ENCODE data around the gene MISP3. TPM values are rescaled to one million over a fixed set of nuclear protein-coding genes. Genes with fewer than 3 reads are reported as not detected.
"Not testable (repeated sequence)": the region's sequence is repeated elsewhere in the genome, so short reads cannot be mapped to it uniquely, and the experiment has no call there.

MISP3 gene
- total RNA-seq (under 1 TPM; 0.44 to 0.99 TPM), polyA plus RNA-seq (1 to 10 TPM in 1 of 3 donors, under 1 TPM in 2; 0.36 to 1.4 (median 0.59) TPM), total RNA-seq (0 to 0.96 (median 0.13) reads per million in 6 experiments)

DNA sequence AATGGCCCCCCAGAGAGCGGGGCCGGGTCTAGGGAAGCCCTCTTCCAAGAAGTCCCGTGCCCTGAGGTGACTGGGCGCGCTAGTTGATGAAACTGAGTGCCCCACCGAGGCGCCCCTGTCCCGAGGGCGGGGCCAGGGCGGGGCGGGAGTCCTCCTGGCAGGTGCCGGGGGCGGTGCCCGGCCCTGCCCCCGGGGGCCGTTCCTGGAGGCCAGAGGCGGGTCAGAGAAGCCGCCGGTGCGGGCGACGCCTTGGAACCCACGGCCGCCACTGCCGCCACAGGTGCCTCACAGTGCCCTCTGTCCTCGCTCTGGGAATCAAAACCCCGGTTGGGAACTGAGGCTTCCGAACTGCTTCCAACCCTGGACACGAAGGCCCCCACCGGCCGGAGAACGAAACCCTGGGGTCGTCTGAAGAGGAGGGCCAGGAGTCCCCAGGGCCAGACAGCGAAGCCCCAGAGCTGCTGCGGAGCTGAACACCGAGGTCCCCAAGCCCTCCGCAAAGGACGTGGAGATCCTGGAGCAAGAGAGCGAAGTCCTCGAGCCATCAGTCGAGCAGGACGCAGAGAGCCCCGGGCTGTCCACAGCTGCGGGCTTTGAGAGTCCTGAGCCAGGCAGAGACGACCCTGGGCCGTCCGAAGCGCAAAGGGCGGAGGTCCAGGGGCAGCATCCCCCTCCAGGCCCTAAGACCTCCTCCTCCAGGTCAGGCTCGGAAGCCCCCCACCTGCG is at the start of gene MISP3:
Gene MISP3 (plus strand): TSS at position 252 of the 726 bp plus-strand sequence. CDS start 524 bp downstream, outside the sequence.
- ATAC-seq (peak in 1 of 2 donors; percentile 1), DNase-seq (peak in 4 of 10 donors; percentile 13 to 26 (median 18))
- Mint-ChIP-seq H3K4me1 (peaks cover 7 to 21% (median 17%) of the 10 kb centered on the region in 4 donors), H3K27ac (peak within 1 kb of the TSS in 7 of 10 donors; percentile 57 to 97 (median 87)), H3K4me3 (peak within 1 kb of the TSS; percentile 84 to 97 (median 92)), H3K36me3 (no peaks in the 10 kb centered on the region), H3K27me3 (no peaks in the 10 kb centered on the region), H3K9me3 (no peaks in the 10 kb centered on the region)
- POLR2A ChIA-PET, result interaction anchor here (0.5 to 1.6 kb wide), 13 partner anchors 15 to 348 kb away, joined by 3 to 10 read pairs (median 4); partner anchors contain the start of genes ASF1B, DCAF15, IL27RA and ZSWIM4

DNA sequence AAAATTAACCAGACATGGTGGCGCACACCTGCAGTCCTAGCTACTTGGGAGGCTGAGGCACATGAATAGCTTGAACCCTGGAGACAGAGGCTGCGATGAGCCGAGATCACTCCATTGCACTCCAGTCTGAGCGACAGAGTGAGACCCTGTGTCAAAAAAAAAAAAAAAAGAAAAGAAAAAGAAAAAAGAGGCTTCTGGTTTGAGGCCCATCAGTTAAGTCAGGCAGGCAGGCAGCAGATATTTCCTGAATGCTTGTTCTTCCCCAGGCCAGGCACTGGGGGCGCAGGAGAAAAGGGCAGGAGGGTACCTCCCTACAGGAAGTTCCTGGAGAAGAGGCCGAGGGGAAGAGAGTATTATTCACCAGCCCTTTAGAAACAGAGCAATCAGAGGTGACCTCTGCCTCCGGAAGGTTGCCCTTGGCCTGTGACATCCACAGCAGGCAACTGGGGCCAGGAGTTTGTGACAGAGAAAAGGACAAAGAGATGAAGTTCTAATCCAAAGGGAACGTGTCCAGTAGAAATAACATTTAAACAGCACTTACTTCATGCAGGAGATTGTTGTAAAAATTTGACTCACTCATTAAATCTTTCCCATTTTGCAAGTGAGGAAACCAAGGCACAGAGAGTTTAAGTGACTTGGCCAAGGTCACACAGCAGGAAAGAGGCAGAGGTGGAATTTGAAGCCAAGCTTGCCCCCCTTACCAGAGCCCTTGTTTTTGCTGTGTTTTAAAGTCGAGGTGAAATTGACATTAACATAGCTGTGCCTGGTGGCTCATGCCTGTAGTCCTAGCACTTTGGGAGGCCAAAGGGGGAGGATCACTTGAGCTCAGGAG is 49.0 kb upstream of the MISP3 start:
- peak overlapping the region in 4 of 10 donors; percentile 15 to 67 (median 52) for H3K27ac Mint-ChIP-seq
- H3K4me1 Mint-ChIP-seq, result peaks cover 4 to 28% (median 11%) of the 10 kb centered on the region in 4 donors
- H3K27me3 Mint-ChIP-seq, result no peaks in the 10 kb centered on the region
- peak overlapping the region in 1 of 10 donors; percentile 58 for H3K4me3 Mint-ChIP-seq
- POLR2A ChIA-PET, result interaction anchor here (0.6 kb wide), 1 partner anchor 144 kb away, joined by 4 read pairs; no protein-coding TSS in a partner anchor
- no peak for DNase-seq
- no peak for ATAC-seq
- H3K36me3 Mint-ChIP-seq, result no peaks in the 10 kb centered on the region
- no peaks in the 10 kb centered on the region for H3K9me3 Mint-ChIP-seq

DNA sequence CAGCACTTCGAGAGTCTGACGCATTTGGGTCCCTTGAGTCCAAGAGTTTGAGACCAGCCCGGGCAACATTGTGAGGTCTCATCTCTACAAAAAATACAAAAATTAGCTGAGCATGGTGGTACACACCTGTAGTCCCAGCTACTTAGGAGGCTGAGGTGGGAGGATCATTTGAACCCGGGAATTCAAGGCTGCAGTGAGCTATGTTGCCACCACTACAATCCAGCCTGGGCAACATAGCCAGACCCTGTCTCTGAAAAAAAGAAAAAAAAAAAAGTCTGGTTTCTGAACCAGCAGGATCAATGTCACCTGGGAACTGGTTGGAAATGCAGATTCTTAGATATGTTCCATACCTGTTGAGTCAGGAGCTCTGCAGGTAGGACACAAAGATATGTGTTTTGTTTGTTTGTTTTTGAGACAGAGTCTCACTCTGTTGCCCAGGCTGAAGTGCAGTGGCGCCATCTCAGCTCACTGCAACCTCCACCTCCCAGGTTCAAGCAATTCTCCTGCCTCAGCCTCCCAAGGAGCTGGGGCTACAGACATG is 45.9 kb upstream of the MISP3 start:
- H3K27ac Mint-ChIP-seq, result not testable (repeated sequence)

GRCh38 chr19:14027856-14028450 is 44.6 kb upstream of the MISP3 start, which contains the start of gene RLN3:
TSS of gene RLN3 (plus strand) at chr19:14028148. CDS start at chr19:14028205, 57 bp downstream.
- H3K27ac Mint-ChIP-seq, result peak within 1 kb of the TSS; percentile 24 to 90 (median 74)

More for the DNA sequence above, 45.9 kb upstream of the MISP3 start:
- POLR2A ChIA-PET, result interaction anchor here (0.5 to 7.5 kb wide), 3 partner anchors 21 to 54 kb away, joined by 3 to 143 read pairs (median 5); partner anchors contain the start of gene RFX1
- not testable (repeated sequence) for H3K36me3 Mint-ChIP-seq, H3K4me3 Mint-ChIP-seq, DNase-seq, ATAC-seq, H3K27me3 Mint-ChIP-seq, H3K9me3 Mint-ChIP-seq
- H3K4me1 Mint-ChIP-seq, result peaks cover 12 to 47% (median 26%) of the 10 kb centered on the region in 4 donors

GRCh38 chr19:14028901-14029300 is 43.7 kb upstream of the MISP3 start:
- H3K4me3 Mint-ChIP-seq, result peak overlapping the region in 2 of 10 donors; percentile 23 to 35
- no peaks in the 10 kb centered on the region for H3K27me3 Mint-ChIP-seq
- no peak for DNase-seq
- peaks cover 0 to 7% (median under 1%) of the 10 kb centered on the region in 3 donors for H3K36me3 Mint-ChIP-seq
- ATAC-seq, result no peak
- H3K9me3 Mint-ChIP-seq, result no peaks in the 10 kb centered on the region
- H3K4me1 Mint-ChIP-seq, result peaks cover 16 to 49% (median 30%) of the 10 kb centered on the region in 4 donors
- peak overlapping the region in 8 of 10 donors; percentile 24 to 90 (median 74) for H3K27ac Mint-ChIP-seq
- POLR2A ChIA-PET, result interaction anchor here (0.6 to 7.5 kb wide), 4 partner anchors 24 to 53 kb away, joined by 3 to 143 read pairs (median 4); partner anchors contain the start of gene RFX1

More at GRCh38 chr19:14027856-14028450, 44.6 kb upstream of the MISP3 start, which contains the start of gene RLN3:
- no peak for DNase-seq
- Mint-ChIP-seq H3K4me1 (peaks cover 16 to 53% (median 34%) of the 10 kb centered on the region in 4 donors), H3K4me3 (peak within 1 kb of the TSS in 2 of 10 donors; percentile 23 to 35), H3K9me3 (no peaks in the 10 kb centered on the region), H3K36me3 (peaks cover 0 to 3% (median 0%) of the 10 kb centered on the region in 3 donors), H3K27me3 (no peaks in the 10 kb centered on the region)
- no peak for ATAC-seq
- POLR2A ChIA-PET, result interaction anchor here (0.6 to 7.5 kb wide), 4 partner anchors 23 to 56 kb away, joined by 3 to 143 read pairs (median 4); partner anchors contain the start of gene RFX1

DNA sequence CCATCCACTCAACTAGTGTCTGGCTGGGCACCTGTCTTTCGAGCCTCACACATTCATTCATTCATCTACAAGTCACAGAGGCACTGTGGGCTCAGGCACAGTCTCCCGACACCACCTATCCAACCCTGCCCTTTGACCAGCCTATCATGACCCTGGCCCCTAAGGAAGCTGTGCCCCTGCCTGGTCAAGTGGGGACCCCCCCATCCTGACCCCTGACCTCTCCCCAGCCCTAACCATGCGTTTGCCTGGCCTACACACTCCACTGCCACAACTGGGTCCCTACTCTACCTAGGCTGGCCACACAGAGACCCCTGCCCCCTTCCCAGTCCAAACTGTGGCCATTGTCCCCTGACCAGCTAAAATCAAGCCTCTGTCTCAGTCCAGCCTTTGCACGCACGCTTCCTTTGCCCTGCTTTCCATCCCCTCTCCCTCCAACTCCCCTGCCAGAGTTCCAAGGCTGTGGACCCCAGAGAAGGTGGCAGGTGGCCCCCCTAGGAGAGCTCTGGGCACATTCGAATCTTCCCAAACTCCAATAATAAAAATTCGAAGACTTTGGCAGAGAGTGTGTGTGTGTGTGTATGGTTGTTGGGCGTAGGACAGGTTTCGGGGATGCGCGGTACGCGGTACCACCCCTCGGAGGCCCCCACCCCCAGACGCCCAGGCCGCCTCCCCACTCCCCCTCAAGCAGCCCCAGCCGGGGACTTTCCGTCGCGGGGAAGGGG is 41.4 kb upstream of the MISP3 start:
- DNase-seq (peak in 6 of 10 donors; percentile 7 to 92 (median 81)), ATAC-seq (no peak)

DNA sequence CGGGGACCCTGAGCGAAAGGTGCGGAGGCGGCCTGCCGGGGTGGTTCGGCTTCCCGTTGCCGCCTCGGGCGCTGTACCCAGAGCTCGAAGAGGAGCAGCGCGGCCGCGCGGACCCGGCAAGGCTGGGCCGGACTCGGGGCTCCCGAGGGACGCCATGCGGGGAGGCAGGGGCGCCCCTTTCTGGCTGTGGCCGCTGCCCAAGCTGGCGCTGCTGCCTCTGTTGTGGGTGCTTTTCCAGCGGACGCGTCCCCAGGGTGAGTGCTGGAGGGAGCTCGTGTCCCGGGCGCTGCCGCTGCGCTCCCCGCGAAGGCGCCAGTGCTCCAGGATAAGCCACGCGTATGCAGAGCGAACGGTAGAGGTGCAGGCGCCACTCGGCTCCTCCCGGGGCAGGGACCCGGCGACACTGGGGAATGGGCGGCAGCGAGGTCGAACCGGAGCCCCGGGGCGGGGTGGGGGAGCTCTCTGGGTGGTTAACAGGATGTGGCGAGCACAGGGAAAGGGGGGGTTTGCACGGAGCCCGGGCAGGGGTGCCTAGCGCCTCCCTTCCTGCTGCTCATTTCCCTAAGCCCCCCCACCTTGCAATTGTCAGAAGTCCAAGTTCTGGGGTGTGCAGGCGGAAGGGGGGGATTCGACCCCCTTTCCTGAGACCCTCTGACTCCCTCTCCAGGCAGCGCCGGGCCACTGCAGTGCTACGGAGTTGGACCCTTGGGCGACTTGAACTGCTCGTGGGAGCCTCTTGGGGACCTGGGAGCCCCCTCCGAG is 40.7 kb upstream of the MISP3 start, which contains the start of gene IL27RA:
Gene IL27RA (plus strand): TSS at position 44 of the 762 bp plus-strand sequence. CDS start 111 bp downstream, at position 155.
- POLR2A ChIA-PET, result interaction anchor here (0.6 to 7.5 kb wide), 52 partner anchors 10 to 540 kb away, joined by 3 to 143 read pairs (median 5); partner anchors contain the start of genes ADGRE5, ASF1B, BRME1 and CC2D1A
- Mint-ChIP-seq H3K36me3 (peaks cover 2 to 31% (median 3%) of the 10 kb centered on the region in 3 donors), H3K4me1 (peaks cover 20 to 50% (median 40%) of the 10 kb centered on the region in 4 donors), H3K27me3 (no peaks in the 10 kb centered on the region), H3K27ac (peak within 1 kb of the TSS; percentile 90 to 98 (median 97)), H3K4me3 (peak within 1 kb of the TSS; percentile 92 to 98 (median 96)), H3K9me3 (no peaks in the 10 kb centered on the region)
- DNase-seq, result peak; percentile 63 to 95 (median 85)
- peak; percentile 78 to 81 for ATAC-seq

More for the DNA sequence above, 41.4 kb upstream of the MISP3 start:
- no peaks in the 10 kb centered on the region for H3K9me3 Mint-ChIP-seq
- H3K36me3 Mint-ChIP-seq, result peaks cover 2 to 24% (median 3%) of the 10 kb centered on the region in 3 donors
- peak overlapping the region; percentile 90 to 98 (median 97) for H3K27ac Mint-ChIP-seq
- no peaks in the 10 kb centered on the region for H3K27me3 Mint-ChIP-seq
- peak overlapping the region; percentile 92 to 98 (median 96) for H3K4me3 Mint-ChIP-seq
- POLR2A ChIA-PET, result interaction anchor here (0.6 to 7.5 kb wide), 50 partner anchors 9 to 541 kb away, joined by 3 to 143 read pairs (median 5); partner anchors contain the start of genes ADGRE5, ASF1B, BRME1 and CC2D1A
- peaks cover 20 to 52% (median 36%) of the 10 kb centered on the region in 4 donors for H3K4me1 Mint-ChIP-seq

DNA sequence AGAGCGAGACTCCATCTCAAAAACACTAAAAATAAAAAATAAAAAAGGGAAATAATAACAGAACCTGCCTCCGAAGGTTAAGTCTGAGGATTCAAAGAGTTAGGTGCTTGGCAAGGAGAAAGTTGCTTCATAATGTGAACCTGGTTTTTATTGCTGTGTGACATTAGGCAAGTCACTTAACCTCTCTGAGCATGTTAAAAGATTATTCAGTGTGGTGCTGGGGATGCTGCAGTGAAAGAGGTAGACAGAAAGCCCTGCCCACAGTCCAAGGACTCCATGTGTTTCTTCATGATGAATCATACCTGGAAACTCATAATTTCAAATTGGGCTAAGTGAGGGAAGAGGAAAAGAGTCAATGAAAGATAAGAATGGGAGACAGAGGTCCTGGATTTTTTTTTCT is 38.6 kb upstream of the MISP3 start:
- no peak for DNase-seq
- Mint-ChIP-seq H3K4me1 (peaks cover 17 to 52% (median 43%) of the 10 kb centered on the region in 4 donors), H3K27ac (peak overlapping the region in 9 of 10 donors; percentile 58 to 88 (median 73)), H3K4me3 (peak overlapping the region; percentile 11 to 77 (median 64)), H3K9me3 (no peaks in the 10 kb centered on the region), H3K36me3 (peaks cover 2 to 51% (median 3%) of the 10 kb centered on the region in 3 donors), H3K27me3 (no peaks in the 10 kb centered on the region)
- ATAC-seq, result no peak
- POLR2A ChIA-PET, result interaction anchor here (1.2 to 3.4 kb wide), 2 partner anchors 41 to 77 kb away, joined by 3 to 18 read pairs; no protein-coding TSS in a partner anchor

DNA sequence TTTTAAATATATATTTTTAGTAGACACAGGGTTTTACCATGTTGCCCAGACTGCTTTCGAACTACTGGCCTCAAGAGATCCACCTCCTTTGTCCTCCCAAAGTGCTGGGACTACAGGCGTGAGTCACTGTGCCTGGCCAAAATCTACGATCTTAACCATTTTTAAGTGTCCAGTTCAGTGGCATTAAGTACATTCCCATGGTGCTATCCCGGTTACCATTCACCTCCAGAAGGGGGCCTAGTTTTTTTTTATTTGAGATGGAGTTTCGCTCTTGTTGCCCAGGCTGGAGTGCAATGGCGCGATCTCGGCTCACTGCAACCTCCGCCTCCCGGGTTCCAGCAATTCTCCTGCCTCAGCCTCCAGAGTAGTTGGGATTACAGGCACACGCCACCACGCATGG is 37.4 kb upstream of the MISP3 start:
- H3K9me3 Mint-ChIP-seq, H3K27me3 Mint-ChIP-seq, DNase-seq, ATAC-seq: not testable (repeated sequence)
- POLR2A ChIA-PET, result interaction anchor here (0.7 kb wide), 2 partner anchors 50 to 56 kb away, joined by 3 to 5 read pairs; no protein-coding TSS in a partner anchor
- peaks cover 2 to 61% (median 3%) of the 10 kb centered on the region in 3 donors for H3K36me3 Mint-ChIP-seq
- H3K4me3 Mint-ChIP-seq, result peak overlapping the region in 4 of 10 donors; percentile 9 to 41 (median 16)
- peak overlapping the region in 3 of 10 donors; percentile 24 to 52 (median 38) for H3K27ac Mint-ChIP-seq
- H3K4me1 Mint-ChIP-seq, result peaks cover 15 to 52% (median 40%) of the 10 kb centered on the region in 4 donors

DNA sequence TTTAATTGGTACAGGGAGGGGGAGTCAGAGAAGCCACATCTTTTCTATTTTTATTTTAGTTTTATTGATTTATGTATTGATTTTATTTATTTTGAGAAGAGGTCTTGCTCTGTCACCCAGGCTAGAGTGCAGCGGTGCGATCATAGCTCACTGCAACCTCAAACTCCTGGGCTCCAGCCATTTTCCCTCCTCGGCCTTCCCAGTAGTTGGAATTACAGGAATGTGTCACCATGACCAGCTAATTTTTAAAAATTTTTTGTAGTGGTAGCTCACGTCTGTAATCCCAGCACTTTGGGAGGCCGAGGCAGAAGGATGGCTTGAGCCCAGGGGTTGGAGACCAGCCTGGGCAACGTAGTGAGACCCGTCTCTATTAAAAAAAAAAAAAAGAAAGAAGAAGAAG is 36.9 kb upstream of the MISP3 start:
- Mint-ChIP-seq H3K27ac (peak overlapping the region in 5 of 10 donors; percentile 27 to 80 (median 52)), H3K27me3 (no peaks in the 10 kb centered on the region), H3K36me3 (peaks cover 2 to 67% (median 3%) of the 10 kb centered on the region in 3 donors), H3K4me3 (no peak overlapping the region), H3K4me1 (peaks cover 12 to 46% (median 35%) of the 10 kb centered on the region in 4 donors), H3K9me3 (no peaks in the 10 kb centered on the region)
- POLR2A ChIA-PET, result interaction anchor here (0.7 kb wide), 3 partner anchors 46 to 131 kb away, joined by 3 to 6 read pairs (median 5); no protein-coding TSS in a partner anchor
- ATAC-seq (no peak), DNase-seq (no peak)

All from naive thymus-derived CD8-positive, alpha-beta T cell (primary cell).